ENCODE measurements around the gene SLC22A15.
A peak's percentile ranks its signal among the peaks of the same experiment; 100 is the strongest.

Gene SLC22A15

DNA sequence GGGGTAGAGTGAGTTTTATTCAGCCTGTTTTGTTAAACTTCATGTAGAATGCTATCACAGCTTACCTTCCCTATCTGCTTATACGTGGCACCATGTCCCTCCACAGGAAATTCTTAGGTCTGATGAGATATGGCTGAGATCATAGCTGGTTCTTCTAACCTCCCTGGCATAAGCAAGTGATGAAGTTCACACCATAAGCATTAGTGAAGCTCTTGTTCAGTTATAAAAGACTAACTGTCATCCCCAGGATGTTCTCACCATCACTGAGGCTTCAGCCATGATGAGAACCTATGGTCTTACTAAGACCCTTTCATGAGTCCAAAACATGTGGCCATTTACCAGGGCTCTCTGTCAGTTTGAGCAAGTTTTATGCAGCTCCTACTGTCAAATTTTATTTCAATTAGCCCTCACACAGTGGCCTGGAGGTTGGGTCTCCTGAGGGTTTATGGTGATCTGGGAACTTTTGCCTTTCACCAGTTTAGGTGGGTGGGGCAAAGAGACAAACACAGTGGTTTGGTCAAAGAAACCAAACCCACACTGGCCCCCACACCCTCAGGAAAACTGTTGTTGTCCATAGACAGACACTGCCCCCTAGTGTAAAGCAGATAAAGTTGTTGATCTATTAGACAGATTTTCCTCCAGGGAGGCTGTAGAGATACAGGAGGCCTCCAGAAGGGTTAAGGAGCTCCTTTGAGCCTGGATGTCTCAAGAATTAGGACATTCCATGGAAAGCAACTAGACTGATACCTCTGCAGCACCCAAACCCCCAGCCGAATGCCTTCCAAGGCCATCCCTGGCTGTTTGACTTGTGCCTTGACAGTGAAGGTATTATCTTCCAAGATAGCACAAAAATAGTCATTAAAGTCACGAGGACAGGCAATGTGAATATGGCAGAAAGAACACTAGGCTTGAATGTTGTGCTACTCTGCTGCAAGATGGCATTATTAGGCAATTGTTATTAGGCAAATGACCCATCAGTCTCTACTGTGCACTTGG, 5.0 kb downstream of the SLC22A15 start:
- no peak for DNase-seq (ENCODE audit: low read depth)
- TF ChIP-seq, protein P1, sequence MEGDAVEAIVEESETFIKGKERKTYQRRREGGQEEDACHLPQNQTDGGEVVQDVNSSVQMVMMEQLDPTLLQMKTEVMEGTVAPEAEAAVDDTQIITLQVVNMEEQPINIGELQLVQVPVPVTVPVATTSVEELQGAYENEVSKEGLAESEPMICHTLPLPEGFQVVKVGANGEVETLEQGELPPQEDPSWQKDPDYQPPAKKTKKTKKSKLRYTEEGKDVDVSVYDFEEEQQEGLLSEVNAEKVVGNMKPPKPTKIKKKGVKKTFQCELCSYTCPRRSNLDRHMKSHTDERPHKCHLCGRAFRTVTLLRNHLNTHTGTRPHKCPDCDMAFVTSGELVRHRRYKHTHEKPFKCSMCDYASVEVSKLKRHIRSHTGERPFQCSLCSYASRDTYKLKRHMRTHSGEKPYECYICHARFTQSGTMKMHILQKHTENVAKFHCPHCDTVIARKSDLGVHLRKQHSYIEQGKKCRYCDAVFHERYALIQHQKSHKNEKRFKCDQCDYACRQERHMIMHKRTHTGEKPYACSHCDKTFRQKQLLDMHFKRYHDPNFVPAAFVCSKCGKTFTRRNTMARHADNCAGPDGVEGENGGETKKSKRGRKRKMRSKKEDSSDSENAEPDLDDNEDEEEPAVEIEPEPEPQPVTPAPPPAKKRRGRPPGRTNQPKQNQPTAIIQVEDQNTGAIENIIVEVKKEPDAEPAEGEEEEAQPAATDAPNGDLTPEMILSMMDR (IDR thresholded peaks at IDR 0.05; ENCODE audit: low read depth, low read length, missing control alignments) = peak; percentile 63
- H3K4me3 ChIP-seq (ENCODE audit: low read depth, low read length) = no peak overlapping the region

DNA sequence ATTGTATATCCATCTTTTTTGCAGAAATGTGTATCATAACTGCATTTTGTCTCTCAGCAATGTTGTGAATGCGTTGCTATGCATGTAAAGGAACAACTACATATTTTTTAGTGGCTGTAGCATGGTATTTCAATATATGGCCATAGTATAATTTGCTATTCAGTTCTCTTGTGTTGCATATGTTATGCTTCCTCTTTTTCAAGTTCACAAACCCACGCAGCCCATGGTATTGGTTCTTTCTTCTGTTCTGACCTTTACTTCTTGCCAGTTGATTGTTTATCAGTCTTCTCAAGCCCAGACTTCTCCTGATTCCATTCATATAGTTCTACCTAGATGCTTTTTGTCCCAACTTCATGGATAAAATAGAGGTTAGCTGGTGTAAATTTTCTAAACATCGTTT, 6.1 kb downstream of the SLC22A15 start:
- no peak for DNase-seq (ENCODE audit: low read depth)
- no peak overlapping the region for H3K4me3 ChIP-seq (ENCODE audit: low read depth, low read length)
- TF ChIP-seq, protein P1 (IDR thresholded peaks at IDR 0.05; ENCODE audit: low read depth, low read length, missing control alignments) = no peak

DNA sequence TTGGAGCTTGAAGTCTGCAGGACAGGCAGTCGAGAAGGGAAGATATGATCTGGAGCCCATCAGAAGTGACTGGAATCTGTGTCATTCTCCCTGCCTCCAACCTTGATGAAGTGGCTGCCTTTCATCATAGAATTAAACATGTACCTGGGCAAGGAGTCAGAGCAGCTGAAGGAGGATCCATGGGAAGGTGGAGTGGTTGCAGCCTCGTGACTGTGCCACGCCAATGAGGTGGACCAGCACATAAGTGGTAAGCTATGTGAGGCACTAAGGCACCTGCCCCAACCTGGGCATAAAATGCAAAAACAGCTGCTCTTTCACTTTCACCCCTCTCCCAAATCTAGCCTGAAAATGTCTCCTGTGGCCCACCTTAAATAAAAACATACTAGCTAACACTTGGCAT, 7.3 kb downstream of the SLC22A15 start:
- no peak overlapping the region for H3K4me3 ChIP-seq (ENCODE audit: low read depth, low read length)
- no peak for DNase-seq (ENCODE audit: low read depth)
- TF ChIP-seq, protein P1 (IDR thresholded peaks at IDR 0.05; ENCODE audit: low read depth, low read length, missing control alignments) = no peak

DNA sequence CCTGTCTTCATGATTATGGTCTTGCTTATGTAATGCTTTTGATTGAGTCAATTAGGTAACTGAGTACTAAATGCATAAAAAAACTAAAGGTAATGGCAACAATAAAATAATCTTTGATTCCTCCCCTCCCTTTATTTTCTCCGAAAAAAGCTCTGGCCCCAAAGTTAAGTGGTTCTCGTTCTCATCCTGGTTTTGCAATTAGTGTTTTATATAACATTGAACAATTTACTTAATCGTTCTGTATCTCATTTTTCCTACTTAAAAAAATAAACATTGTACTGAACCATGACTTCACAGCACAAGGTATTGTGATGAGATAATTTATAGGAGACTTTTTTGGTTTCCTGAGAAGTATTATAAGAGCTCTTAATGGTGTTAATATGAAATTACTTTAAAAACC, 11.3 kb downstream of the SLC22A15 start:
- TF ChIP-seq, protein P1 (IDR thresholded peaks at IDR 0.05; ENCODE audit: low read depth, low read length, missing control alignments) = no peak
- no peak for DNase-seq (ENCODE audit: low read depth)
- no peak overlapping the region for H3K4me3 ChIP-seq (ENCODE audit: low read depth, low read length)

DNA sequence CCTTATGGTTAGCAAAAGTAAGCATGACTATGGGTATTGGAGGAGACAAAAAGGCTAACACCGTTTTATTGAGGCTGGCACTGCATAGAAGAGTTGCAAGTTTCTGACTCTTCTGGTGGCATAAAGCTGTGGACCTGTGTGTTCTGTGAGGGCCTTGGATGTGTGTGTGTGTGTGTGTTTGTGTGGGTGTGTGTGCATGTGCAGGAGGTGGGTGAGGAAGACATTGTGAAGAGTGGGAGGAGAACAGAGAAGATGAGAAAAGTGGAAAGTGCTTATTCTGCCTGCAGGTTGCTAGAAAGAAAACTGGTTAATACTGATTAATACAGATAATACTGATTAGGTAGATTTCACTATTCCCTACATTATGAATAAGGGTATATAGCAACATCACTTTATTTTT, 12.6 kb downstream of the SLC22A15 start:
- TF ChIP-seq, protein P1 (IDR thresholded peaks at IDR 0.05; ENCODE audit: low read depth, low read length, missing control alignments) = no peak

DNA sequence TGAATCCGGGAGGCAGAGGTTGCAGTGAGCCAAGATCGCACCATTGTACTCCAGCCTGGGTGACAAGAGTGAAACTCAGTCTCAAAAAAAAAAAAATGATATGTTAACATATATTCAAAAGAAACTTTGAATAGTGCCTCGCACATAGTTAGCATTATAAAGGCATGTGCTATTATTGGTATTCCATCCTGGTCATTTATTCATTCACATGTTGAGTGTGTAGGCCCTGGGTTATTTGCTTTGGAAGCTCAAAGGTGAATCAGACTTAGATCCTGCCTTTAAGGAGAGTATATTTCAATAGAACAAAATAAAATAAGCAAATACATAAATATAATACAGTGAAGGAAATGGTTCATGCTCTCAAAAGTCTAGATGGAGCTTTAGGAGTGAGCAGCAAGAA, 13.4 kb downstream of the SLC22A15 start:
- no peak for DNase-seq (ENCODE audit: low read depth)
- no peak overlapping the region for H3K4me3 ChIP-seq (ENCODE audit: low read depth, low read length)
- TF ChIP-seq, protein P1 (IDR thresholded peaks at IDR 0.05; ENCODE audit: low read depth, low read length, missing control alignments) = no peak

More for the DNA sequence above, 12.6 kb downstream of the SLC22A15 start:
- H3K4me3 ChIP-seq (ENCODE audit: low read depth, low read length) = no peak overlapping the region
- no peak for DNase-seq (ENCODE audit: low read depth)

All from GM12864 (cell line).